Measurements from ENCODE around the gene MYO16.
A peak's percentile ranks its signal among the peaks of the same experiment; 100 is the strongest.

MYO16 gene

GRCh38 chr13:109243311-109243951, 614.0 kb downstream of the MYO16 start:
- peak; percentile 96 for DNase-seq (ENCODE audit: low read depth)

GRCh38 chr13:109244566-109244965, 615.2 kb downstream of the MYO16 start:
- no peak for DNase-seq (ENCODE audit: low read depth)

GRCh38 chr13:109246001-109246400, 616.6 kb downstream of the MYO16 start:
- no peak for DNase-seq (ENCODE audit: low read depth)

GRCh38 chr13:109249780-109250528, 620.5 kb downstream of the MYO16 start:
- DNase-seq (ENCODE audit: low read depth) = no peak

GRCh38 chr13:109251956-109252355, 622.5 kb downstream of the MYO16 start:
- DNase-seq (ENCODE audit: low read depth) = no peak

- no peak for DNase-seq (ENCODE audit: low read depth)
Measured at GRCh38 chr13:109253316-109253715, 623.9 kb downstream of the MYO16 start.

- no peak for DNase-seq (ENCODE audit: low read depth)
Measured at GRCh38 chr13:109254274-109254673, 624.9 kb downstream of the MYO16 start.

- DNase-seq (ENCODE audit: low read depth) = peak; percentile 12
Measured at GRCh38 chr13:109255141-109255856, 625.9 kb downstream of the MYO16 start.

GRCh38 chr13:109256866-109257760, 627.7 kb downstream of the MYO16 start:
- peak; percentile 99 for DNase-seq (ENCODE audit: low read depth)

Measured in fibroblast of gingiva (primary cell).